Liver (tissue), 3 donors: Measurements from ENCODE around the gene STRN.

ENCODE experiments used
- JUND ChIP-seq, 2 donors: IDR thresholded peaks; 2 replicates each; pipeline ENCODE4 v1.6.1; 2016; ENCODE audit warnings: antibody characterized with exemption in 2 of 2
- YY1 ChIP-seq: IDR thresholded peaks from 2 replicates; pipeline ENCODE4 v1.6.1; 2016; ENCODE audit warnings: antibody characterized with exemption, mild to moderate bottlenecking
- TF ChIP-seq, protein P1 (sequence below): IDR thresholded peaks from 2 replicates; pipeline ENCODE4 v1.6.1; 2016; ENCODE audit warnings: antibody characterized with exemption, mild to moderate bottlenecking
- TF ChIP-seq, protein P2 (sequence below): fragments of 150-350 bp; IDR thresholded peaks from 2 replicates; pipeline ENCODE4 v1.5.1; 2017; ENCODE audit warnings: improper control_type of control experiment, low read depth, low read length; ENCODE audit not compliant: missing input control
- donor health status: healthy.
- donor health status: healthy.

- TF ChIP-seq, protein P1, sequence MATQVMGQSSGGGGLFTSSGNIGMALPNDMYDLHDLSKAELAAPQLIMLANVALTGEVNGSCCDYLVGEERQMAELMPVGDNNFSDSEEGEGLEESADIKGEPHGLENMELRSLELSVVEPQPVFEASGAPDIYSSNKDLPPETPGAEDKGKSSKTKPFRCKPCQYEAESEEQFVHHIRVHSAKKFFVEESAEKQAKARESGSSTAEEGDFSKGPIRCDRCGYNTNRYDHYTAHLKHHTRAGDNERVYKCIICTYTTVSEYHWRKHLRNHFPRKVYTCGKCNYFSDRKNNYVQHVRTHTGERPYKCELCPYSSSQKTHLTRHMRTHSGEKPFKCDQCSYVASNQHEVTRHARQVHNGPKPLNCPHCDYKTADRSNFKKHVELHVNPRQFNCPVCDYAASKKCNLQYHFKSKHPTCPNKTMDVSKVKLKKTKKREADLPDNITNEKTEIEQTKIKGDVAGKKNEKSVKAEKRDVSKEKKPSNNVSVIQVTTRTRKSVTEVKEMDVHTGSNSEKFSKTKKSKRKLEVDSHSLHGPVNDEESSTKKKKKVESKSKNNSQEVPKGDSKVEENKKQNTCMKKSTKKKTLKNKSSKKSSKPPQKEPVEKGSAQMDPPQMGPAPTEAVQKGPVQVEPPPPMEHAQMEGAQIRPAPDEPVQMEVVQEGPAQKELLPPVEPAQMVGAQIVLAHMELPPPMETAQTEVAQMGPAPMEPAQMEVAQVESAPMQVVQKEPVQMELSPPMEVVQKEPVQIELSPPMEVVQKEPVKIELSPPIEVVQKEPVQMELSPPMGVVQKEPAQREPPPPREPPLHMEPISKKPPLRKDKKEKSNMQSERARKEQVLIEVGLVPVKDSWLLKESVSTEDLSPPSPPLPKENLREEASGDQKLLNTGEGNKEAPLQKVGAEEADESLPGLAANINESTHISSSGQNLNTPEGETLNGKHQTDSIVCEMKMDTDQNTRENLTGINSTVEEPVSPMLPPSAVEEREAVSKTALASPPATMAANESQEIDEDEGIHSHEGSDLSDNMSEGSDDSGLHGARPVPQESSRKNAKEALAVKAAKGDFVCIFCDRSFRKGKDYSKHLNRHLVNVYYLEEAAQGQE: no peak
- peak; percentile 62 for TF ChIP-seq YY1
- TF ChIP-seq, protein P2, sequence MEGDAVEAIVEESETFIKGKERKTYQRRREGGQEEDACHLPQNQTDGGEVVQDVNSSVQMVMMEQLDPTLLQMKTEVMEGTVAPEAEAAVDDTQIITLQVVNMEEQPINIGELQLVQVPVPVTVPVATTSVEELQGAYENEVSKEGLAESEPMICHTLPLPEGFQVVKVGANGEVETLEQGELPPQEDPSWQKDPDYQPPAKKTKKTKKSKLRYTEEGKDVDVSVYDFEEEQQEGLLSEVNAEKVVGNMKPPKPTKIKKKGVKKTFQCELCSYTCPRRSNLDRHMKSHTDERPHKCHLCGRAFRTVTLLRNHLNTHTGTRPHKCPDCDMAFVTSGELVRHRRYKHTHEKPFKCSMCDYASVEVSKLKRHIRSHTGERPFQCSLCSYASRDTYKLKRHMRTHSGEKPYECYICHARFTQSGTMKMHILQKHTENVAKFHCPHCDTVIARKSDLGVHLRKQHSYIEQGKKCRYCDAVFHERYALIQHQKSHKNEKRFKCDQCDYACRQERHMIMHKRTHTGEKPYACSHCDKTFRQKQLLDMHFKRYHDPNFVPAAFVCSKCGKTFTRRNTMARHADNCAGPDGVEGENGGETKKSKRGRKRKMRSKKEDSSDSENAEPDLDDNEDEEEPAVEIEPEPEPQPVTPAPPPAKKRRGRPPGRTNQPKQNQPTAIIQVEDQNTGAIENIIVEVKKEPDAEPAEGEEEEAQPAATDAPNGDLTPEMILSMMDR: no peak
- TF ChIP-seq JUND (IDR thresholded peaks at IDR 0.05): no peak
These were observed at the start of gene STRN for GRCh38 chr2:36966370-36967235.
